HepG2 (cell line): ENCODE measurements around the gene CYP46A1. TPM values are rescaled to one million over a fixed set of nuclear protein-coding genes. Genes with fewer than 3 reads are reported as not detected.

Source experiments
- ATAC-seq: fragments of 200-7000 bp; cut with Tn5 transposase; 3 replicates; pipeline ENCODE4 v1.9.1; 2020; ENCODE audit warnings: mild to moderate bottlenecking, moderate library complexity
- BruUV-seq: library from RNA; stranded (reverse); fragments of 400-500 nt; replicated peaks from 2 replicates; lab custom pipeline; 2021; lab: Mats Ljungman, UMichigan
- CTCF ChIA-PET: fragments of 300-600 bp; formaldehyde crosslinking; extraction: SDS; loops from one replicate; lab custom pipeline; 2021; ENCODE audit warnings: low total read pairs, inconsistent platforms, low intra/inter-chr PET ratio; lab: Yijun Ruan, JAX
- POLR2A ChIA-PET: fragments of 350-600 bp; sonication (Branson Sonifier 250); formaldehyde crosslinking; loops from one replicate; lab custom pipeline; 2020; ENCODE audit warnings: antibody characterized with exemption, inconsistent platforms; lab: Yijun Ruan, JAX
- DNase-seq: peaks from one replicate; pipeline ENCODE4 v3.0.0-alpha.2; 2015; ENCODE audit warnings: low spot score
- FAIRE-seq: peaks from 3 replicates; lab custom pipeline; 2011; peaks lifted over from hg19 to GRCh38; lab: Jason Lieb, UNC
- H2AFZ ChIP-seq: one replicate; pipeline ENCODE4 v1.6.1; 2011; ENCODE audit warnings: low read length, inconsistent platforms
- H3K27ac ChIP-seq: fragments of 300-600 bp; 3 replicates; pipeline ENCODE4 v1.8.0; 2011; ENCODE audit warnings: mixed run types, mild to moderate bottlenecking, mixed read lengths, low read length, inconsistent platforms; ENCODE audit not compliant: insufficient read depth; ENCODE audit errors: extremely low read length
- H3K27me3 ChIP-seq, 2 experiments: fragments of 200-600 bp in 1 of 2; 2 replicates in 1 of 2; 3 replicates in 1 of 2; pipeline versions ENCODE4 v1.6.0 to v1.8.0; 2011; ENCODE audit warnings: low read length in 2 of 2, mild to moderate bottlenecking in 2 of 2, moderate library complexity in 2 of 2, inconsistent platforms in 1 of 2; ENCODE audit not compliant: insufficient read depth in 2 of 2, control insufficient read depth in 1 of 2
- H3K36me3 ChIP-seq, 2 experiments: fragments of 200-600 bp in 1 of 2; replicated peaks in 1 of 2; 2 replicates in 1 of 2; 3 replicates in 1 of 2; pipeline versions ENCODE4 v1.5.1 to v1.8.0; 2011; ENCODE audit warnings: low read length in 2 of 2, inconsistent platforms in 1 of 2; ENCODE audit not compliant: insufficient read depth in 2 of 2, control insufficient read depth in 1 of 2
- H3K4me1 ChIP-seq: 2 replicates; pipeline ENCODE4 v1.5.1; 2012; ENCODE audit warnings: low read length, inconsistent platforms; ENCODE audit not compliant: insufficient read depth
- H3K4me2 ChIP-seq: 2 replicates; pipeline ENCODE4 v1.6.0; 2011; ENCODE audit warnings: low read depth, low read length, inconsistent platforms
- H3K4me3 ChIP-seq, 3 experiments: fragments of 200-600 bp in 1 of 3; sonication (generic), shearing (Covaris generic) in 1 of 3; replicated peaks in 1 of 3; 2 replicates each; pipeline ENCODE4 v1.5.1; 2011 to 2016; ENCODE audit warnings: low read length in 3 of 3, inconsistent platforms in 2 of 3, low read depth in 2 of 3, mild to moderate bottlenecking in 2 of 3, control low read depth in 1 of 3, mixed read lengths in 1 of 3; ENCODE audit not compliant: insufficient read depth in 1 of 3
- H3K79me2 ChIP-seq: one replicate; pipeline ENCODE4 v1.6.1; 2011; ENCODE audit warnings: low read length, inconsistent platforms; ENCODE audit not compliant: insufficient read depth
- H3K9ac ChIP-seq: 2 replicates; pipeline ENCODE4 v1.6.0; 2011; ENCODE audit warnings: mild to moderate bottlenecking, low read depth, low read length, inconsistent platforms; ENCODE audit not compliant: insufficient read depth
- H3K9me3 ChIP-seq: 2 replicates; pipeline ENCODE4 v1.5.1; 2012; ENCODE audit warnings: mild to moderate bottlenecking, low read length
- H4K20me1 ChIP-seq: 2 replicates; pipeline ENCODE4 v1.6.0; 2011; ENCODE audit warnings: inconsistent platforms, mild to moderate bottlenecking, low read length, moderate library complexity; ENCODE audit not compliant: insufficient read depth
- HOXA5 ChIP-seq: sonication (generic); formaldehyde crosslinking; IDR thresholded peaks from 2 replicates; pipeline ENCODE4 v1.4.0; 2020; ENCODE audit warnings: missing genetic modification reagents
- JUN ChIP-seq: sonication (generic); formaldehyde crosslinking; IDR thresholded peaks from 2 replicates; pipeline ENCODE4 v1.4.0; 2020; ENCODE audit warnings: mild to moderate bottlenecking, missing genetic modification reagents
- SRY ChIP-seq: sonication (generic); formaldehyde crosslinking; IDR thresholded peaks from 2 replicates; pipeline ENCODE4 v1.8.0; 2022; ENCODE audit warnings: mild to moderate bottlenecking, missing genetic modification reagents
- ZBTB21 ChIP-seq: sonication (generic); formaldehyde crosslinking; IDR thresholded peaks from 2 replicates; pipeline ENCODE4 v1.4.0; 2020; ENCODE audit warnings: missing genetic modification reagents
- ZBTB3 ChIP-seq: sonication (generic); formaldehyde crosslinking; IDR thresholded peaks from 2 replicates; pipeline ENCODE4 v1.4.0; 2020; ENCODE audit warnings: low read depth, mild to moderate bottlenecking, moderate library complexity, missing genetic modification reagents, borderline replicate concordance
- ZNF281 ChIP-seq: sonication (generic); formaldehyde crosslinking; IDR thresholded peaks from 2 replicates; pipeline ENCODE4 v1.4.0; 2020; ENCODE audit warnings: missing genetic modification reagents, borderline replicate concordance
- ZNF503 ChIP-seq: sonication (generic); formaldehyde crosslinking; IDR thresholded peaks from 2 replicates; pipeline ENCODE4 v1.4.0; 2020; ENCODE audit warnings: missing genetic modification reagents
- ZNF816 ChIP-seq: sonication (generic); formaldehyde crosslinking; IDR thresholded peaks from 2 replicates; pipeline ENCODE4 v1.8.0; 2022; ENCODE audit warnings: missing genetic modification reagents, mild to moderate bottlenecking, borderline replicate concordance
- ZNF841 ChIP-seq: sonication (generic); formaldehyde crosslinking; IDR thresholded peaks from 2 replicates; pipeline ENCODE4 v1.8.1; 2023; ENCODE audit warnings: missing genetic modification reagents, borderline replicate concordance
- WGBS: methylation state at CpG from one replicate; pipeline ENCODE4 v1.1.6; 2017; ENCODE audit warnings: low lambda C conversion rate; 5-methylcytosine and 5-hydroxymethylcytosine counted together
- in situ Hi-C: cut with HindIII; loops from 2 replicates; pipeline ENCODE4 v1.10.0; 2017; ENCODE audit warnings: low pct_unique_long_range_greater_than_20kb; ENCODE audit not compliant: extremely low pct_ligation_motif_present
- intact Hi-C: fragments of 100-400 bp; cut with micrococcal nuclease; formaldehyde crosslinking; loops from one replicate; pipeline ENCODE4 v1.10.0; 2022; ENCODE audit not compliant: unreplicated experiment
- polyA plus RNA-seq, 8 experiments: library from polyadenylated mRNA; depleted of rRNA in 3 of 8; stranded (reverse) in 7 of 8; unstranded in 1 of 8; fragments of >200 nt; fragmentation: Illumina TruSeq in 4 of 8; extraction: Trizol in 4 of 8; gene quantifications; 2 replicates each; pipeline versions ENCODE4 v1.2.1 to v1.2.3, GENCODE V29; 2011 to 2016; ENCODE audit warnings: low read depth in 4 of 8, missing spikeins in 1 of 8, mixed read lengths in 1 of 8; ENCODE audit not compliant: insufficient read depth in 1 of 8
- total RNA-seq, 5 experiments: library from RNA; depleted of rRNA; stranded (reverse); fragments of >200 nt; fragmentation: Illumina TruSeq; extraction: Trizol; gene quantifications; 2 replicates each; pipeline ENCODE4 v1.2.3, GENCODE V29; 2016; ENCODE audit warnings: low read depth in 1 of 5

CYP46A1 gene
- total and polyA plus RNA-seq, 2 of the 13 experiments (the other 11 are each of a cell fraction or from before 2014, with no cell fraction given) = not detected

GRCh38 chr14:99752486-99753121 is 68.5 kb downstream of the CYP46A1 start:
- no peak for FAIRE-seq
- WGBS = 20% methylated on average over 7 of the region's 9 CpGs

More at GRCh38 chr14:99752486-99753121, 68.5 kb downstream of the CYP46A1 start:
- TF ChIP-seq ZNF503 (CRISPR knock-in tag) (no peak), JUN (CRISPR knock-in tag) (no peak), HOXA5 (CRISPR knock-in tag) (no peak), ZNF816 (no peak), ZBTB21 (CRISPR knock-in tag) (no peak), ZNF841 (CRISPR knock-in tag) (no peak), ZNF281 (no peak), SRY (CRISPR knock-in tag) (no peak), ZBTB3 (CRISPR knock-in tag) (no peak)
- TF ChIP-seq, all 625 proteins: peak for 0
- in situ Hi-C loops = no loop called here
- Histone ChIP-seq H3K9ac (no peak overlapping the region), H2AFZ (no peak overlapping the region), H3K4me1 (peaks cover 6% of the 10 kb centered on the region; the same call in 1 of the 2 replicates), H3K4me3 (no peak overlapping the region), H4K20me1 (no peaks in the 10 kb centered on the region), H3K27ac (no peak overlapping the region), H3K27me3 (peaks cover 3 to 71% of the 10 kb centered on the region in 2 experiments; a peak in 4 of 5 replicates), H3K36me3 (no peaks in the 10 kb centered on the region), H3K79me2 (no peaks in the 10 kb centered on the region), H3K9me3 (no peaks in the 10 kb centered on the region), H3K4me2 (no peak overlapping the region)
- POLR2A ChIA-PET = no interaction called here
- intact Hi-C loops = no loop called here
- CTCF ChIA-PET = no interaction called here
- BruUV-seq = no TSS peak
- ATAC-seq = no peak; the same call in 2 of the 3 replicates
- no peak for DNase-seq
